ENCODE results near the gene PARD3.
"Not testable (repeated sequence)": the region's sequence is repeated elsewhere in the genome, so short reads cannot be mapped to it uniquely, and the experiment has no call there.

The PARD3 gene

DNA sequence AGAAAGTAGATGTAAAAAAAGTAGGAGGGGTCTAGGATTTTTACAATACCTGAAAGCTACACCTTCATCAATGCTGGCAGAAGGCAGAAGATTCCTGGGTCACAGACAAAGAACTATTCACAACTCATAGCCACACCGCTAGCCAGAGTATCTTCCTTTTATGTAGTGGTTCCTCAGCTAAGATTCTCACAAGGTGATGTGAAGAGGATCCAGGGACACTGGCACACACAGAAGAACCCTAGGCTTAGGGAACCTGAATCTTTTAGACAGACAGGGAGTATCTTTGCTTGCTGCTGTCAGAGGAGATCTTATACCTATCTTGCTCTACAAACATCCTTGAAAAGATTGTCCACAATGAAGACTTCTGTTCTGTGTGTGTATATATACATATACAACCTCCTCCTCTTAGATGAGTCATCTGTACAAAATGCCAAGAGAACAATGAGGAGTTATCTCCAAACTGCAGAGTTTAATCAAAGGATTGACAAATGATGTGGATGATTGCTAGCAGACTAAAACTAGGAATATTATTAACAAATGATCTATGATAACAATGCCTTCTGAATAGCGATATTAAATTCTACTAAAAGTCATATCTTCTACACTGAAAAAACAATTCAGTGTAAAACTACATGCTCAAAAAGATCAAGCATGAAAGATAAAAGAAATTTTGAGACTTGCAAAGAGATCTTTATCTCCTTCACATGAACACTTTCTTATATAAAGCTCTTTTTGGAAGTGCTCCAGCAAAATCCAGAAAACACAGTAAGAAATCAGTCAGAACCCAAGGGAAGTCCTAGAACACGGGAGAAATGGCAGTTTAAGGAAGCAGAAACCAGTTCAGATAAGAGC, 409.3 kb downstream of the PARD3 start:
- no peak overlapping the region for H3K27ac ChIP-seq (ENCODE audit: low read depth, low read length)
- H3K4me1 ChIP-seq (ENCODE audit: insufficient read depth, low read length): peaks cover 11% of the 10 kb centered on the region
- H3K36me3 ChIP-seq (ENCODE audit: insufficient read depth, low read length): no peaks in the 10 kb centered on the region

GRCh38 chr10:34403512-34403911, 411.6 kb downstream of the PARD3 start:
- Histone ChIP-seq H3K4me1 (ENCODE audit: insufficient read depth, low read length) (peaks cover 11% of the 10 kb centered on the region), H3K27me3 (ENCODE audit: control insufficient read depth in 1 of 2, insufficient read depth in 2 of 2, low read length in 2 of 2) (no peaks in the 10 kb centered on the region), H3K9me3 (ENCODE audit: low read length) (no peaks in the 10 kb centered on the region), H3K27ac (ENCODE audit: low read depth, low read length) (no peak overlapping the region), H3K4me3 (ENCODE audit: low read depth in 1 of 2, low read length in 2 of 2) (no peak overlapping the region), H3K9ac (ENCODE audit: low read length) (no peak overlapping the region), H3K36me3 (ENCODE audit: insufficient read depth, low read length) (no peaks in the 10 kb centered on the region)

More for the DNA sequence above, 409.3 kb downstream of the PARD3 start:
- Histone ChIP-seq H3K9me3 (ENCODE audit: low read length) (no peaks in the 10 kb centered on the region), H3K27me3 (ENCODE audit: control insufficient read depth in 1 of 2, insufficient read depth in 2 of 2, low read length in 2 of 2) (no peaks in the 10 kb centered on the region), H3K9ac (ENCODE audit: low read length) (no peak overlapping the region), H3K4me3 (ENCODE audit: low read depth in 1 of 2, low read length in 2 of 2) (no peak overlapping the region)

GRCh38 chr10:34400075-34400474, 415.0 kb downstream of the PARD3 start:
- Histone ChIP-seq H3K27ac (ENCODE audit: low read depth, low read length) (no peak overlapping the region), H3K9ac (ENCODE audit: low read length) (no peak overlapping the region), H3K36me3 (ENCODE audit: insufficient read depth, low read length) (no peaks in the 10 kb centered on the region), H3K27me3 (ENCODE audit: control insufficient read depth in 1 of 2, insufficient read depth in 2 of 2, low read length in 2 of 2) (no peaks in the 10 kb centered on the region), H3K9me3 (ENCODE audit: low read length) (no peaks in the 10 kb centered on the region), H3K4me1 (ENCODE audit: insufficient read depth, low read length) (peaks cover 7% of the 10 kb centered on the region), H3K4me3 (ENCODE audit: low read depth in 1 of 2, low read length in 2 of 2) (no peak overlapping the region)

DNA sequence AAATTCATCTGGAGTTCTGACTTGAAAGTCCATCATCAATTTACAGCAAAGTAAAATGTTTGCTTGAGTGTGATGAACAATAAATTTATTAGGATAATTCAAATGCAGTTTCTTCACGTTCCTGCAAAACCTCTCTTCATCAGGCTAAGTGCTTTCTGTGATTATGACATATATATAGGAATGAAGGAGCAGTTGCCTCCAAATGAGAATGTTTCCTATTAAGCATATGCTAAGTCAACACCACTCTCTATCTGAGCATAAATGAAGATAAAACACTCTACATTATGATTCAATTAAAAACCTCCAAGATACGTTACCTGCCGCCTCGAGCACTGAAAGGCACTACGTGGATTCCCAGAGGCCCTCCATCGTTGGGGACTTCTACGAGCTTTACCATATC, 416.1 kb downstream of the PARD3 start:
- Histone ChIP-seq H3K36me3 (ENCODE audit: insufficient read depth, low read length) (no peaks in the 10 kb centered on the region), H3K27me3 (ENCODE audit: control insufficient read depth in 1 of 2, insufficient read depth in 2 of 2, low read length in 2 of 2) (no peaks in the 10 kb centered on the region), H3K27ac (ENCODE audit: low read depth, low read length) (no peak overlapping the region), H3K9me3 (ENCODE audit: low read length) (no peaks in the 10 kb centered on the region), H3K4me1 (ENCODE audit: insufficient read depth, low read length) (peaks cover 7% of the 10 kb centered on the region), H3K9ac (ENCODE audit: low read length) (no peak overlapping the region), H3K4me3 (ENCODE audit: low read depth in 1 of 2, low read length in 2 of 2) (no peak overlapping the region)

DNA sequence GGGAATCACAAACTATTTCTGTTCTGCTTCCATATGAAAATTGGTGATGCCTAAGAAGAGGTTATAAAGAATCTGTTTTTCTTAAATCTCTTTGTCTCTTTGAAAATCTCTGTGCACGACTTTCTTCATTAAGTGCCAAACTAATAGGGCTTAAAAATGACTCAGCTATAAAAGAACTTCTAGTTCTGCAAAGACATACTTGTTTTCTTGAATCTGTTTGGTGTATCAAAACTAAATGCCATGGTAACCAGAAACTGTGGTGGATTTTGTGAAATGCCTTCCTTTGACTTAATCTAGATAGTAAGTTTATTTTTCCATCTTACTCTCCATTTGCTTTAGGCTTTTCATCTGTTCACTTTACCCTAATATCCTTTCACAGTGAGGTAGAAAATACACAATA, 417.8 kb downstream of the PARD3 start:
- H3K4me3 ChIP-seq (ENCODE audit: low read depth in 1 of 2, low read length in 2 of 2): no peak overlapping the region
- H3K27ac ChIP-seq (ENCODE audit: low read depth, low read length): no peak overlapping the region
- H3K36me3 ChIP-seq (ENCODE audit: insufficient read depth, low read length): no peaks in the 10 kb centered on the region
- H3K9ac ChIP-seq (ENCODE audit: low read length): no peak overlapping the region
- H3K9me3 ChIP-seq (ENCODE audit: low read length): no peaks in the 10 kb centered on the region
- H3K4me1 ChIP-seq (ENCODE audit: insufficient read depth, low read length): no peaks in the 10 kb centered on the region
- H3K27me3 ChIP-seq (ENCODE audit: control insufficient read depth in 1 of 2, insufficient read depth in 2 of 2, low read length in 2 of 2): no peaks in the 10 kb centered on the region

GRCh38 chr10:34396663-34397062, 418.4 kb downstream of the PARD3 start:
- no peaks in the 10 kb centered on the region for H3K9me3 ChIP-seq (ENCODE audit: low read length)
- no peak overlapping the region for H3K4me3 ChIP-seq (ENCODE audit: low read depth in 1 of 2, low read length in 2 of 2)
- no peaks in the 10 kb centered on the region for H3K36me3 ChIP-seq (ENCODE audit: insufficient read depth, low read length)
- no peak overlapping the region for H3K27ac ChIP-seq (ENCODE audit: low read depth, low read length)
- H3K27me3 ChIP-seq (ENCODE audit: control insufficient read depth in 1 of 2, insufficient read depth in 2 of 2, low read length in 2 of 2): no peaks in the 10 kb centered on the region
- no peaks in the 10 kb centered on the region for H3K4me1 ChIP-seq (ENCODE audit: insufficient read depth, low read length)
- no peak overlapping the region for H3K9ac ChIP-seq (ENCODE audit: low read length)

DNA sequence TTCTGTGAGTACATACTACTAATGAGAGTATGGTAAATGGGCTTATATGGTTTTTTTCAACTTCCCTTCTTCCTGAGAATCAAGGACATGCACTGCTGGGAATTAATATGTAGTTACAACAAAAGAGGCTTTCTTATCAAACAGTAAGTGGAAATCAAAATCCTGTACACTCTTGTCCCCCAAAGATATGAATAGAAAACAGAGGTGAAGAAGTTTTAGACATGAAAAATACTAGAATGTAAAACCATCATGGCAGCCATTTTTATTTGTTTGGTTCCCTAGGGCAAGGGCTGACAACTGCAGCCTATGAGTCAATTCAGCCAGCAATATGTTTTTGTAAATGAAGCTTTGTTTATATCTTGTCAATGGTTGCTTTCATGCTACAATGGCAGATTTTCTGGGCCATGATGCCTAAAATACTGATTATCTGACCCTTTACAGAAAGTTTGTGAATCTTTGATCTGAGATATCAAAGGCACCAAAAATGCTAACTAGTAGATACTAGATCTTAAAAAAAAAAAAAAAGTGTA, 422.4 kb downstream of the PARD3 start:
- no peaks in the 10 kb centered on the region for H3K27me3 ChIP-seq (ENCODE audit: control insufficient read depth in 1 of 2, insufficient read depth in 2 of 2, low read length in 2 of 2)
- H3K27ac ChIP-seq (ENCODE audit: low read depth, low read length): no peak overlapping the region
- no peak overlapping the region for H3K4me3 ChIP-seq (ENCODE audit: low read depth in 1 of 2, low read length in 2 of 2)

GRCh38 chr10:34391168-34391567, 423.9 kb downstream of the PARD3 start:
- H3K9me3 ChIP-seq (ENCODE audit: low read length); H3K36me3 ChIP-seq (ENCODE audit: insufficient read depth, low read length); H3K9ac ChIP-seq (ENCODE audit: low read length); H3K4me1 ChIP-seq (ENCODE audit: insufficient read depth, low read length); H3K27me3 ChIP-seq (ENCODE audit: control insufficient read depth in 1 of 2, insufficient read depth in 2 of 2, low read length in 2 of 2); H3K4me3 ChIP-seq (ENCODE audit: low read depth in 1 of 2, low read length in 2 of 2); H3K27ac ChIP-seq (ENCODE audit: low read depth, low read length): not testable (repeated sequence)

More for the DNA sequence above, 422.4 kb downstream of the PARD3 start:
- H3K4me1 ChIP-seq (ENCODE audit: insufficient read depth, low read length): no peaks in the 10 kb centered on the region
- H3K9ac ChIP-seq (ENCODE audit: low read length): no peak overlapping the region
- no peaks in the 10 kb centered on the region for H3K9me3 ChIP-seq (ENCODE audit: low read length)
- H3K36me3 ChIP-seq (ENCODE audit: insufficient read depth, low read length): no peaks in the 10 kb centered on the region

GRCh38 chr10:34389801-34390200, 425.3 kb downstream of the PARD3 start:
- Histone ChIP-seq H3K4me1 (ENCODE audit: insufficient read depth, low read length) (no peaks in the 10 kb centered on the region), H3K36me3 (ENCODE audit: insufficient read depth, low read length) (no peaks in the 10 kb centered on the region), H3K27me3 (ENCODE audit: control insufficient read depth in 1 of 2, insufficient read depth in 2 of 2, low read length in 2 of 2) (no peaks in the 10 kb centered on the region), H3K27ac (ENCODE audit: low read depth, low read length) (no peak overlapping the region), H3K9me3 (ENCODE audit: low read length) (no peaks in the 10 kb centered on the region), H3K4me3 (ENCODE audit: low read depth in 1 of 2, low read length in 2 of 2) (no peak overlapping the region), H3K9ac (ENCODE audit: low read length) (no peak overlapping the region)

GRCh38 chr10:34386921-34387320, 428.2 kb downstream of the PARD3 start:
- Histone ChIP-seq H3K27me3 (ENCODE audit: control insufficient read depth in 1 of 2, insufficient read depth in 2 of 2, low read length in 2 of 2) (no peaks in the 10 kb centered on the region), H3K9me3 (ENCODE audit: low read length) (no peaks in the 10 kb centered on the region), H3K4me3 (ENCODE audit: low read depth in 1 of 2, low read length in 2 of 2) (no peak overlapping the region), H3K9ac (ENCODE audit: low read length) (no peak overlapping the region), H3K36me3 (ENCODE audit: insufficient read depth, low read length) (peaks cover 7% of the 10 kb centered on the region), H3K4me1 (ENCODE audit: insufficient read depth, low read length) (no peaks in the 10 kb centered on the region), H3K27ac (ENCODE audit: low read depth, low read length) (no peak overlapping the region)

- Histone ChIP-seq H3K9ac (ENCODE audit: low read length) (no peak overlapping the region), H3K4me3 (ENCODE audit: low read depth in 1 of 2, low read length in 2 of 2) (no peak overlapping the region), H3K9me3 (ENCODE audit: low read length) (no peaks in the 10 kb centered on the region), H3K27ac (ENCODE audit: low read depth, low read length) (no peak overlapping the region), H3K36me3 (ENCODE audit: insufficient read depth, low read length) (peaks cover 9% of the 10 kb centered on the region), H3K27me3 (ENCODE audit: control insufficient read depth in 1 of 2, insufficient read depth in 2 of 2, low read length in 2 of 2) (no peaks in the 10 kb centered on the region), H3K4me1 (ENCODE audit: insufficient read depth, low read length) (no peaks in the 10 kb centered on the region)
Observed at GRCh38 chr10:34384372-34384771, 430.7 kb downstream of the PARD3 start.

- Histone ChIP-seq H3K27me3 (ENCODE audit: control insufficient read depth in 1 of 2, insufficient read depth in 2 of 2, low read length in 2 of 2) (no peaks in the 10 kb centered on the region), H3K4me3 (ENCODE audit: low read depth in 1 of 2, low read length in 2 of 2) (no peak overlapping the region), H3K27ac (ENCODE audit: low read depth, low read length) (no peak overlapping the region), H3K4me1 (ENCODE audit: insufficient read depth, low read length) (no peaks in the 10 kb centered on the region), H3K36me3 (ENCODE audit: insufficient read depth, low read length) (peaks cover 9% of the 10 kb centered on the region), H3K9me3 (ENCODE audit: low read length) (no peaks in the 10 kb centered on the region), H3K9ac (ENCODE audit: low read length) (no peak overlapping the region)
Observed at GRCh38 chr10:34382626-34383025, 432.5 kb downstream of the PARD3 start.

Measured in muscle layer of colon (tissue), 2 donors.